Calu3 (cell line): ENCODE results near the gene TJP2. TPM values are rescaled to one million over a fixed set of nuclear protein-coding genes. Genes with fewer than 3 reads are reported as not detected.

Experiments
- BruUV-seq: library from RNA; stranded (reverse); fragments of 400-500 nt; replicated peaks from 2 replicates; lab custom pipeline; 2021; lab: Mats Ljungman, UMichigan
- CTCF ChIA-PET: fragments of 300-600 bp; sonication (Branson Sonifier 250); formaldehyde crosslinking; loops from one replicate; lab custom pipeline; 2022; ENCODE audit warnings: antibody characterized with exemption; lab: Charles Lee
- DNase-seq: peaks from one replicate; pipeline ENCODE4 v3.0.0; 2022
- H3K27ac Mint-ChIP-seq: one replicate; pipeline ENCODE4 v1.8.0; 2022; ENCODE audit warnings: mixed read lengths; ENCODE audit not compliant: unreplicated experiment
- H3K27me3 Mint-ChIP-seq: one replicate; pipeline ENCODE4 v1.8.0; 2022; ENCODE audit warnings: mixed read lengths; ENCODE audit not compliant: unreplicated experiment
- H3K36me3 Mint-ChIP-seq: one replicate; pipeline ENCODE4 v1.8.0; 2022; ENCODE audit warnings: mild to moderate bottlenecking, moderate library complexity, mixed read lengths; ENCODE audit not compliant: insufficient read depth, unreplicated experiment
- H3K4me1 Mint-ChIP-seq: one replicate; pipeline ENCODE4 v1.8.0; 2022; ENCODE audit warnings: mild to moderate bottlenecking, low read depth, mixed read lengths; ENCODE audit not compliant: unreplicated experiment
- H3K4me3 Mint-ChIP-seq: one replicate; pipeline ENCODE4 v1.8.0; 2022; ENCODE audit warnings: mild to moderate bottlenecking, low read depth, moderate library complexity, mixed read lengths; ENCODE audit not compliant: unreplicated experiment
- H3K9me3 Mint-ChIP-seq: one replicate; pipeline ENCODE4 v1.8.0; 2022; ENCODE audit warnings: low read depth, mixed read lengths; ENCODE audit not compliant: unreplicated experiment
- CTCF ChIP-seq: fragments of 200-600 bp; IDR thresholded peaks from one replicate; pipeline ENCODE4 v1.8.0; 2022; ENCODE audit warnings: antibody characterized with exemption; ENCODE audit not compliant: unreplicated experiment
- intact Hi-C: fragments of 100-400 bp; cut with micrococcal nuclease; formaldehyde crosslinking; loops from one replicate; pipeline ENCODE4 v1.10.0; 2022; ENCODE audit not compliant: unreplicated experiment
- total RNA-seq: library from RNA; stranded (reverse); gene quantifications from 2 replicates; pipeline ENCODE4 v1.2.3, GENCODE V29; 2022

TJP2 gene
- total RNA-seq, 1 experiment from 2014 or later: 139 TPM

GRCh38 chr9:69199769-69200470, 25.8 kb downstream of the TJP2 start:
- no peak for TF ChIP-seq CTCF
- Mint-ChIP-seq H3K27ac (no peak overlapping the region), H3K27me3 (no peaks in the 10 kb centered on the region), H3K9me3 (no peaks in the 10 kb centered on the region), H3K4me3 (no peak overlapping the region), H3K36me3 (peaks cover 25% of the 10 kb centered on the region), H3K4me1 (peaks cover 11% of the 10 kb centered on the region)
- BruUV-seq: no TSS peak
- CTCF ChIA-PET: interaction anchor here (0.6 to 0.8 kb wide), 2 partner anchors 113 to 164 kb away, joined by 3 to 4 read pairs; partner anchors contain the start of gene FXN
- intact Hi-C loops: no loop called here
- no peak for DNase-seq

GRCh38 chr9:69202556-69202955, 28.5 kb downstream of the TJP2 start:
- intact Hi-C loops: no loop called here
- H3K27ac Mint-ChIP-seq: no peak overlapping the region
- no TSS peak for BruUV-seq
- CTCF ChIA-PET: no interaction called here
- no peaks in the 10 kb centered on the region for H3K27me3 Mint-ChIP-seq
- H3K36me3 Mint-ChIP-seq: peaks cover 30% of the 10 kb centered on the region
- peaks cover 11% of the 10 kb centered on the region for H3K4me1 Mint-ChIP-seq
- no peak for DNase-seq
- no peak overlapping the region for H3K4me3 Mint-ChIP-seq
- no peak for TF ChIP-seq CTCF
- no peaks in the 10 kb centered on the region for H3K9me3 Mint-ChIP-seq

- no TSS peak for BruUV-seq
- intact Hi-C loops: no loop called here
- Mint-ChIP-seq H3K27me3 (no peaks in the 10 kb centered on the region), H3K4me1 (peaks cover 10% of the 10 kb centered on the region), H3K4me3 (no peak overlapping the region), H3K27ac (no peak overlapping the region), H3K9me3 (no peaks in the 10 kb centered on the region), H3K36me3 (peaks cover 24% of the 10 kb centered on the region)
- CTCF ChIA-PET: no interaction called here
- TF ChIP-seq CTCF: no peak
- DNase-seq: no peak
These were observed 30.2 kb downstream of the TJP2 start for GRCh38 chr9:69204326-69204725.

GRCh38 chr9:69204849-69205248, 30.8 kb downstream of the TJP2 start:
- BruUV-seq: no TSS peak
- H3K4me3 Mint-ChIP-seq: no peak overlapping the region
- H3K36me3 Mint-ChIP-seq: peaks cover 19% of the 10 kb centered on the region
- TF ChIP-seq CTCF: no peak
- no peaks in the 10 kb centered on the region for H3K27me3 Mint-ChIP-seq
- peaks cover 4% of the 10 kb centered on the region for H3K4me1 Mint-ChIP-seq
- CTCF ChIA-PET: no interaction called here
- no peaks in the 10 kb centered on the region for H3K9me3 Mint-ChIP-seq
- intact Hi-C loops: no loop called here
- DNase-seq: no peak
- H3K27ac Mint-ChIP-seq: no peak overlapping the region
